ENCODE measurements around the gene HIRIP3.

HIRIP3 gene

DNA sequence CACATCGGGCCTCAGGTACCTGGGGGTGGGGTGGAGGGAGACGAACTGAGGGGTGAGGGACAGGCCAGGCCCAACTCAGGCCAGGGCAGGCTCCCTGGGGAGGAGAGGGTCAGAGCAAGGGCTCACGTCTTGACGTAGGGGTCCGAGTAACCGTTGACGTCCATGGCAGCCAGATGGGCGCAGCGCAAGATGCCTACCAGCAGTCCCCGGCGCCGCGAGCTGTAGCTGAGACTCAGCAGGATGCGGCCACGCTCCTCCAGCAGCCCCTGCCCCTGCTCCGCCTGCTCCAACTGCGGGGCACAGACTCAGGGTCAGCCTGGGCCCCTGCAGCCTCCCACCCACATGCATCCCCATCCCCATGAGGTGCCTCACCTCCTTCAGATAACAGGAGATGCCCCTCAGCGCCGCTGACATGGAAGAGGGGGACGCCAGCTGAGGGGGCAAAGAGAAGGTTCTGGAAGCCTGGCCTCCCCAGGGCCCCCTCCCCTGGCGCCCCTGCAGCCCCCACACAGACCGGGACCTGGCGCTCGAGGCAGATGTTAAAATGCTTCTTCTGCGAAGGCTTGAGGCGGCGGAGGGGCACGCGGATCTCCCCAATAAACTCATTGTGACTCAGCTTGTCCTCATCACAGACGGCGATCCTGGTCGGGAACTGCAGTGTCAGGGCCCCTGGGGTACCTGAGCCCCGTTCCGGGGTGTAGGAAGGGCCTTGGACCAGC is 11.4 kb upstream of the HIRIP3 start:
- no peak for TF ChIP-seq ZFX (IDR thresholded peaks at IDR 0.05; ENCODE audit: borderline replicate concordance)
- TF ChIP-seq, protein P1, sequence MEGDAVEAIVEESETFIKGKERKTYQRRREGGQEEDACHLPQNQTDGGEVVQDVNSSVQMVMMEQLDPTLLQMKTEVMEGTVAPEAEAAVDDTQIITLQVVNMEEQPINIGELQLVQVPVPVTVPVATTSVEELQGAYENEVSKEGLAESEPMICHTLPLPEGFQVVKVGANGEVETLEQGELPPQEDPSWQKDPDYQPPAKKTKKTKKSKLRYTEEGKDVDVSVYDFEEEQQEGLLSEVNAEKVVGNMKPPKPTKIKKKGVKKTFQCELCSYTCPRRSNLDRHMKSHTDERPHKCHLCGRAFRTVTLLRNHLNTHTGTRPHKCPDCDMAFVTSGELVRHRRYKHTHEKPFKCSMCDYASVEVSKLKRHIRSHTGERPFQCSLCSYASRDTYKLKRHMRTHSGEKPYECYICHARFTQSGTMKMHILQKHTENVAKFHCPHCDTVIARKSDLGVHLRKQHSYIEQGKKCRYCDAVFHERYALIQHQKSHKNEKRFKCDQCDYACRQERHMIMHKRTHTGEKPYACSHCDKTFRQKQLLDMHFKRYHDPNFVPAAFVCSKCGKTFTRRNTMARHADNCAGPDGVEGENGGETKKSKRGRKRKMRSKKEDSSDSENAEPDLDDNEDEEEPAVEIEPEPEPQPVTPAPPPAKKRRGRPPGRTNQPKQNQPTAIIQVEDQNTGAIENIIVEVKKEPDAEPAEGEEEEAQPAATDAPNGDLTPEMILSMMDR (IDR thresholded peaks at IDR 0.05) = no peak
- 0 out of 2 replicates have a peak overlapping the region, but pooled peaks have one; percentile 10 for H3K27ac ChIP-seq

DNA sequence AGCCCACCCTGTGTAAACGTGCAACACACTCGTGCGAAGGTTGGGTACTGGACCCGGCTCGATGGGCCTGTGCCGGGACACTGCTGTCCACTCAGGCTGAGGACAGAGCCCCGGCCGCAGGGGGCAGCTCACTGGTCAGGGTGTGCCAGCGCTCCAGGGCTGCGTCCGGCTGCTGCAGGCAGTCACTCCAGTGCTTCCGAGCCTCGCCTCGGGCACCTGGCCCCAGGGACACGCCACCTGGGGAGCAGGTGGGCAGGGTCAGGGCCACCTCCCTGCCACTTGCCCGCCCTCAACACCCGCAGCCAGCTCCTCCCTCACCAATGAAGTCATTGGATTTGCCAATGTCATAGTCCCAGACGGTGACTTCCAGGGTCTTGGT is 10.7 kb upstream of the HIRIP3 start:
- 0 out of 2 replicates have a peak overlapping the region, but pooled peaks have one; percentile 10 for H3K27ac ChIP-seq
- no peak for TF ChIP-seq ZFX (IDR thresholded peaks at IDR 0.05; ENCODE audit: borderline replicate concordance)
- TF ChIP-seq, protein P1 (IDR thresholded peaks at IDR 0.05) = no peak

DNA sequence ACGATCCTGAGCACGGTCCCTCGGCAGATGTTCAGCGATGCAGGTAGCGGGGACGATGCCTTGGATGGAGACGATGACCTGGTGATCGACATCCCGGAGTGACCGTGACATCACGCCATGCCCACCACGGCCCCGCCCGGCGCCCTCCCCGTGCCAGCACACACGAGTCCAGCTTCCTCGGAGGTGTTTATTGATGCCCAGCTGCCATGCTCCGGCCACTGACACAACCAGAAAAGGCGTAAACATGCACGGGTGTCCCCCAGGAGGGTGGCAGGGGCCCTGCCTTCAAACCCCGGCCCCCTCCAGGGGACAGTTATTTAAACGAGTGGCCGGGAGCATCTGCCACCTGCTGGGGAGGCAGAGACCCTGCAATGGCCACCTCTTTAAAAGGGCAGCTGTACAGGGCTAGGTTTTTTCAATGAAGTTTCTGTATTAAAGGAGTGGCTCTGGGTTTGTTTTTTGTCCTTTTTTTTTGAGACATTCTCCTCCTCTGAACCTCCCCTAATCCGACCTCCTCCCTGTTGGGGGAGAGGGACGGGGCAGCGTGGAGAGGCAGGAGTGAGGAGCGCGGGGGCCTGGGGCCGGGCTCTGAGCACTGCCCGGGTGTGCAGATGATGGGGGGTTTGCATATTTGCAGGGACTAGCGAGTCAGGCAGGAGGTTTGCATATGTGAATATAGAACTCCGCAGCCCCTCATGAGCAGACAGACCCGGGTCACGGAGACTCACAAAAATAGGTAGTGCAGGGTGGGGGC is 10.1 kb upstream of the HIRIP3 start:
- 0 out of 2 replicates have a peak overlapping the region, but pooled peaks have one; percentile 10 for H3K27ac ChIP-seq
- TF ChIP-seq, protein P1 (IDR thresholded peaks at IDR 0.05) = peak; percentile 83
- TF ChIP-seq ZFX (IDR thresholded peaks at IDR 0.05; ENCODE audit: borderline replicate concordance) = no peak

DNA sequence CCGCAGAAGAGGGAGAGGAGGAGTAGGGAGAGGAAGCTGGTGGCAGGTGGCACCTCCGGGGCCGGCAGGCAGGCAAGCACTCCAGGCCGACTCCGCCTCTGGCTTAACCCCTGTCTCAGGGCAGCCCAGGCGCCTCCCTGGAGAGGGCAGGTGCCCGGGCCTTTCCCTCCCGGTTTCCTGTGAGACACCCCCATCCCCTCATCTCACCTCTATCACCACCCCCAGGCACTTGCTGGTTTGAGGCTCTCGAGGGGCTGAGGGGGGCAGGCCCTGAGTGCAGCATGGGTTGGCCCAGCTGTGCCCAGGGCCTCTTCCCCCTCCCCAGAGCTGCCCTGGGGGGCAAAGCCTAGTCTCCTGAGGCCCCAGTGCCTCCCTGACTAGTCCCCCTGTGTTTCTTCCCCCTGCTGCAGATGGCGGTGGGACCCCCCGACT is 9.4 kb upstream of the HIRIP3 start:
- no peak for TF ChIP-seq ZFX (IDR thresholded peaks at IDR 0.05; ENCODE audit: borderline replicate concordance)
- TF ChIP-seq, protein P1 (IDR thresholded peaks at IDR 0.05) = no peak
- H3K27ac ChIP-seq = no peak overlapping the region

DNA sequence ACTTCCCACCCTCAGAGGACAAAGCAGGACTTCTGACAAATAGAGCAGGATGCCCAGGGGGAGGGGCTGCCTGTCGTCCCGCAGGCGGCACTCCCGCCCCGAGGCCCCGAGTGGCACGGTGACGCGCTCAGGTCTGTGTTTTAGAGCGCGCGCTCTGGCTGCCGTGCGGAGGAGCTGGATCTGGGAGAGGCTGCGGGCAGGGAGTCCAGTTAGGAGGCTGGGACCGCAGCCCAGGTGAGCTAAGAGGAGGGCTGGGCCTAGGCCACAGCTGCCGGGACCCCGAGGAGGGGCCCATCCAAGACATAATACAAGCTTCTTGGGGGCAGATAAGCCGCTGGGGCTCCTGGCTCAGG is 9.0 kb upstream of the HIRIP3 start:
- TF ChIP-seq, protein P1 (IDR thresholded peaks at IDR 0.05) = no peak
- no peak for TF ChIP-seq ZFX (IDR thresholded peaks at IDR 0.05; ENCODE audit: borderline replicate concordance)
- H3K27ac ChIP-seq = no peak overlapping the region

DNA sequence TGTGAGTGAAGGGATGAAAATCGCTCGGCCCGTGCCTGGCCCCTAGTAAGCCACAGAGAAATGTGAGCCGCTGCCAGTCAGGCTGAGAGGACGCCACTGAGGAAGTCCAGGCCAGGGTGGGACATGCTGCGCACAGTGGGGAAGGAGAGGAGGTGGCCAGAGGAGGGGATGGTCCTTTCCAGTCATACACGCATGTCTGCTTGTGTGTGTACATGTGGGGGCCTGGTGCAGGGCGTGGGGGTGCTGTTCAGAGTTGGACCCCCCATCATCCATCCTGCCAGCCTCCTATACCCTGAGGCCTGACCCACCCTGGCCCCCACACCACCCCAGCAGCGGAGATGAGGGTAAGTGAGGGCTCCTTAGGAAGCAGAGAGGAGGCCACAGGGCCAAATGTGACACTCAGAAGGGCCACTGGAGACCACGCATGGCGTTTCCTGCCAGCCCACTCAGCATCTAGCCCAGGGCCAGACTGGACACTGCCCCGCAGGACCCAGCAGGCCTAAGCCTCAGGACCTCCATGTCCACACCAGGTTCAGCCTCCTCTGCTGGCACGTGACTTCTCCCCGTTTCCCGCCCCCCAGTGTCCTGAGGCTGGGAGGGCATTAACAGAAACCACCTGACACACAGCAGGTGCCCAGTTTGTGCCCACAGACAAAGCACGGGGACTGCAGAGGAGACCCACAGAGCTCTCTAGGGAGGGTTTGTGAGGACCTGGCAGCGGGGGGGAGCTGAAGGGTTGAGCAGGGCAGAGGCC is 8.4 kb upstream of the HIRIP3 start:
- no peak for TF ChIP-seq ZFX (IDR thresholded peaks at IDR 0.05; ENCODE audit: borderline replicate concordance)
- TF ChIP-seq, protein P1 (IDR thresholded peaks at IDR 0.05) = no peak
- peak overlapping the region; percentile 22; the same call in 1 of the 2 replicates for H3K27ac ChIP-seq

Measured in 22Rv1 (cell line).